Ramos (cell line): ENCODE measurements around the gene AKIRIN1.
"Not testable (repeated sequence)": the region's sequence is repeated elsewhere in the genome, so short reads cannot be mapped to it uniquely, and the experiment has no call there.

Experiments used
- in situ Hi-C: fragments of 300-500 bp; cut with MboI; formaldehyde crosslinking; loops from one replicate; pipeline ENCODE4 v1.14.3; 2022; ENCODE audit warnings: low sequenced_read_pairs; ENCODE audit not compliant: unreplicated experiment

Gene AKIRIN1

GRCh38 chr1:38992412-38993111 lies 1.5 kb downstream of the AKIRIN1 start:
- in situ Hi-C loops, result no loop called here

GRCh38 chr1:38994196-38994595 lies 3.1 kb downstream of the AKIRIN1 start:
- in situ Hi-C loops, result no loop called here

- in situ Hi-C loops, result no loop called here
Measured at GRCh38 chr1:38997034-38997900, 6.2 kb downstream of the AKIRIN1 start.

GRCh38 chr1:38997901-38998190 lies 6.8 kb downstream of the AKIRIN1 start:
- in situ Hi-C loops, result no loop called here

GRCh38 chr1:39001516-39002421 lies 10.7 kb downstream of the AKIRIN1 start:
- in situ Hi-C loops, result no loop called here

- in situ Hi-C loops, result no loop called here
Measured at GRCh38 chr1:39003281-39003680, 12.2 kb downstream of the AKIRIN1 start.

GRCh38 chr1:39003794-39004193 lies 12.7 kb downstream of the AKIRIN1 start:
- in situ Hi-C loops, result no loop called here

GRCh38 chr1:39006287-39006686 lies 15.2 kb downstream of the AKIRIN1 start:
- in situ Hi-C loops, result no loop called here

GRCh38 chr1:39006726-39007645 lies 15.9 kb downstream of the AKIRIN1 start:
- in situ Hi-C loops, result no loop called here

- in situ Hi-C loops, result not testable (repeated sequence)
Measured at GRCh38 chr1:39014956-39015355, 23.9 kb downstream of the AKIRIN1 start.

- in situ Hi-C loops, result no loop called here
Measured at GRCh38 chr1:39016604-39017171, 25.6 kb downstream of the AKIRIN1 start.

- in situ Hi-C loops, result no loop called here
Measured at GRCh38 chr1:39017266-39017665, 26.2 kb downstream of the AKIRIN1 start.

- in situ Hi-C loops, result not testable (repeated sequence)
Measured at GRCh38 chr1:39020494-39020893, 29.4 kb downstream of the AKIRIN1 start.

GRCh38 chr1:39021426-39021825 lies 30.4 kb downstream of the AKIRIN1 start:
- in situ Hi-C loops, result no loop called here

- in situ Hi-C loops, result no loop called here
Measured at GRCh38 chr1:39023140-39023539, 32.1 kb downstream of the AKIRIN1 start.

GRCh38 chr1:39026051-39026865 lies 35.2 kb downstream of the AKIRIN1 start, which contains the start of gene NDUFS5:
NDUFS5 (plus strand) TSS chr1:39026350; CDS start chr1:39028725, 2,375 bp downstream.
- in situ Hi-C loops, result no loop called here

GRCh38 chr1:39026866-39027507 lies 35.9 kb downstream of the AKIRIN1 start:
- in situ Hi-C loops, result no loop called here

- in situ Hi-C loops, result no loop called here
Measured at GRCh38 chr1:39034114-39034654, 43.1 kb downstream of the AKIRIN1 start.
